GM20431 (cell line): Measurements from ENCODE around the gene MRPL20.
"Not testable (repeated sequence)": the region's sequence is repeated elsewhere in the genome, so short reads cannot be mapped to it uniquely, and the experiment has no call there.

Experiments
- in situ Hi-C: fragments of 300-500 bp; cut with MseI, MboI; formaldehyde crosslinking; loops from one replicate; pipeline ENCODE4 v1.15.0; 2020; ENCODE audit warnings: low sequenced_read_pairs; ENCODE audit not compliant: unreplicated experiment

Gene MRPL20

GRCh38 chr1:1411626-1412025 lies 4.5 kb upstream of the MRPL20 start:
- in situ Hi-C loops, result no loop called here

GRCh38 chr1:1410238-1410637 lies 3.1 kb upstream of the MRPL20 start:
- in situ Hi-C loops, result not testable (repeated sequence)

- in situ Hi-C loops, result no loop called here
Observed at GRCh38 chr1:1407636-1408318, 684 bp upstream of the MRPL20 start.

DNA sequence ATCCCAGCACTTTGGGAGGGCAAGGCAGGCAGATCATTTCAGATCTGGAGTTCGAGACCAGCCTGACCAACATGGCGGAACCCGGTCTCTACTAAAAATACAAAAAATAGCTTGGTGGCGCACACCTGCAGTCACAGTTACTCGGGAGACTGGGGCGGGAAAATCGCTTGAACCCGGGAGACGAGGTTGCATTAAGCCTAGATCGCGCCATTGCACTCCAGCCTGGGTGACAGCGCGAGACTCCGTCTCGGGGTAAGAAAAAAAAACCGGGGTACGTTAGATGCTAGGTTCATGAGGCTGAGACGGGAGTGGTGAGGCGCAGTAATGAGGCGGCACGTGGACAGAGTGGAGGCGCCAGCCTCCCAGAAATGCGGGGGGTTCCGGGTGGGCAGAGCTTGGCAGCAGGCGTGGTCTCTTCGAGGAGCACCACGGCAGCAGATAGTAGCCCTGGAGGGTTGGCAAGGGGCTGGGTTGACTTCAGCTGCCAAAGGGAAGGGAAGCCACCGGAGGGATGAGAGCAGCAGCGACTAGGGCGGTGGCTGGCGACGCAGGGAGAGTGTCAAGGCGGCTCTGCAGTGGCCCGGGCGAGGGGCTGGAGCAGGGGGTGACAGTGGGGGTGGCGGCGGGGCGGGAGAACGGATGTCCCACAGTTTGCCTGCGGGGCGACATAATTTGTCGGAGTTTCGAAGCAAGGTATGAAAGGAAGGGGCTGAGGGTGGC lies 832 bp downstream of the MRPL20 start:
- in situ Hi-C loops, result no loop called here

- in situ Hi-C loops, result no loop called here
Observed at GRCh38 chr1:1403653-1404052, 3.4 kb downstream of the MRPL20 start.

- in situ Hi-C loops, result not testable (repeated sequence)
Observed at GRCh38 chr1:1402901-1403392, 4.1 kb downstream of the MRPL20 start.

DNA sequence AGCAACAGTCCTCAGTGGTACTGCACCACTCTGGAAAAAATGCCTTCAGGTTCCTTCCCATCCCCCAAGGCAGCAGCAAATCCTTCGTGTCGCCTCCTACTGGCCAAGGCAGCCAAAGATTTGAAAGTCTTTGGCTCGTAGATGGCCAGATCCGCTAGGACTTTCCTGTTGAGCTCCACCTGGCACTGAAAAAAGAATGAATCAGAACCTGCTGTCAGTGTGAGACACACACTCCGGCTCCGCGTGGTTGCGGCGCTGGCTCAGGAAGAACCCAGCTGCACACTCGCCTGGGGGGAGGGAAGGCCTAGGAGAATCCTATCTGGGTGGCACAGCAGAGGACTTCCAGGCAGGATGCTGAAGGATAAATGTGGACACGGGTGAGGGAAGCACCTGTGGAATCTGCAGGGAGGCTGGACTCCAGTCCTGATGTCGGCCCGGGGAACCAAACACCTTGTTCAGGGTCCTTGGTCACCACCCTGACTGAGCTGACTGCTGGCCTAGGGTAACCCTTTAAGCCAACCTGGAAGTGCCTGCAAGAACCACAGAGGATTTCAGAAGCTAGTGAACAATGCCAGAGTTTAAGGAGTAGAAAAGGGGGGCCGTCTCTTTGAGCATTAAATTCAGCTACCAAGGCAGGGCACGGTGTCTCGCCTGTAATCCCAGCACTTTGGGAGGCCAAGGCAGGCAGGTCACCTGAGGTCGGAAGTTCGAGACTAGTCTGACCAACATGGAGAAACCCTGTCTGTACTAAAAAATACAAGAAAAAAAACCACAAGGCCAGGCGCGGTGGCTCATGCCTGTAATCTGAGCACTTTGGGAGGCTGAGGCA lies 4.8 kb downstream of the MRPL20 start:
- in situ Hi-C loops, result no loop called here

- in situ Hi-C loops, result no loop called here
Observed at GRCh38 chr1:1401457-1402010, 5.6 kb downstream of the MRPL20 start.

- in situ Hi-C loops, result no loop called here
Observed at GRCh38 chr1:1400576-1401456, 6.3 kb downstream of the MRPL20 start.

GRCh38 chr1:1399872-1400575 lies 7.1 kb downstream of the MRPL20 start:
- in situ Hi-C loops, result no loop called here

- in situ Hi-C loops, result no loop called here
Observed at GRCh38 chr1:1399187-1399871, 7.8 kb downstream of the MRPL20 start, which contains the start of gene CCNL2. TSS of gene CCNL2 (minus strand) at chr1:1399335. CDS start at chr1:1399306, 29 bp downstream.

DNA sequence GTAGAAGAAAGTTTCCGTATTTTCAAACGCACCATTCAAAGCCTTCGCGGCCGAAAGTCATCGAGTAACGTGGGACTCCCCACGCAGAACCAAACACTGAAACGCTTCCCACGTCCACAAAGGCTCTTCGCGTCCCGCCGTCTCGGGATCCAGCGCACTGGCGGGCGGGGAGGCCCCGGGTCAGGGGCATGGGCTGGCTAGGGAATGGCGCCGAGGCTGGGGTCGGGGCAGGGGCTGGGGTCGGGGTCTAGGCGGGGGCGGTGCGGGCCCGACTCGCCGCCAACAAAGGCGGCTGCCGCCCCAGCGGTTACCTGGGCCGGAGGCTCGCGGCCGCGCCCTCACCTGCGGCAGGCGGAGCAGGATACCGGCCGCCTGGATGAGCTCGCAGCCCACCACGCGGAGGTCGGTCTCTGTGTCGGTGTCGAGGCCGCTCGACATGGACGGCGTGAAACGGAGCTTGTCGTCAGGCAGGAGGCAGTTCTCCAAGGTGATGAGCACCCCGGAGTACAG lies 8.4 kb downstream of the MRPL20 start:
- in situ Hi-C loops, result no loop called here

DNA sequence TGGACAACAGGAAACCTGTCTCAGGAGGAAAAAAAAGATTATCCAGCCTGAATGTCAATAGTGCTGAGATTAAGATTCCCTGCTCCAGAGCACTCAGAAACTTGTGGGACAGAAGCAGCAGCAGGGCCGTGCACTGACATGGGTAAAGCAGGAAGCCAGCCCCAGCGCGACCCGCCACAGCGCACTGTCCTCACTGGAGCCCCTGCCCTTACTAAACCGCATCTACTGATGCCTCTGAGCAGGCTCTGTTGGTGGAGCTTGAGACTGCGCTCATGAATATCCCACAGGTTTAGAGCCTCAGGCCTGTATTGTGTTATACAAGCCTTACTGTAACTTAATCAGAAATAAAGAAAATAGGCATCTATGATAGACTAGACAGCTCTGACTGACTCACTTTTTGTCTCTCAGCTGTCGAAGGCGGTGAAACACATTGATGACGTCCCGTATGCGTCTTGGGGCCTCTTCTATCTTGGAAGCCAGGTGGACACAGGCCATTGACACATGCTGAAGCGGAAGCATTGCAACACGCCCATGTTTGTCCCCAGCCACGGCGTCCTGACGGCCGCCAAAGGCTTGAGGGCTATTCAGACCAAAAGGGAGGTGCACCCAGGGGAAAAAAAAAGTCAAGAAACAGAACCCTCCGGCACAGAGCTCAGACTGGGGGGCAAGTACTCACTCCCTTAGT lies 9.1 kb downstream of the MRPL20 start:
- in situ Hi-C loops, result no loop called here

DNA sequence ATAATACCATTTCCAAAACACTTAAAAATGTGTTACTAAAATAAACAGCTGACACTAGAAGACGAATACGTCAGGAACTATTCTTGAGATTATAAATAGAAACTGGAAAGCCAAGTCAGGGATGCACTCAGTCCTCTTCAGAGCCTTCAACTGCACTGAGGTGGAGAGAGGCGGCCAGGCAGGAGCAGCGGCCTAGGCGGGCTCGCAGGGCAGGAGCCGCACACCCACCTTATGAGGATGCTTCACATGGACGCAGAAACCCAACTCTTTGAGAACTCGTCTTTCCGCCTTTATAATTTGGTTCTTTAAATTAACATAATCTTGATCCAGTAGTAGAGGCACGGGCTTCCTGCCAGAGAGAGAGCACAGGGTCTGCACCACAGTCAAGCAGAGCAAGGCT lies 11.9 kb downstream of the MRPL20 start:
- in situ Hi-C loops, result no loop called here

DNA sequence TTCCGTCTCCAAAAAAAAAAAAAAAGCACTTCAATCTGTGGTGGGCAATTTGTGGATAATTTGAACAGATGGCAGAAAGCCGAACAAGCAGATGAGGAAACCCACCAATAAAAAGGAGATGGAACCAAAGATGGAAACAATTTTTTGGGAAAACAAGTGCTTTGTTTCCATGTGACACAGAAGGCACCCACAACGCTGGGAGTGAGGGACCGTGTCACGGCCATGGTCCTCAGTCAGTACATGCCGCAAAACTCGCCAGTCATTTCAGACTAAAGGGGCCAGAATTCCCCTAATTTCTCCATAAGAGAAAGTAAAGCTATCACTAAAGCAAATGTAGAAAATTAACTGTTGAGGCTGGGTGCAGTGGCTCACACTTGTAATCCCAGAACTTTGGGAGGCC lies 13.0 kb downstream of the MRPL20 start:
- in situ Hi-C loops, result no loop called here

- in situ Hi-C loops, result no loop called here
Observed at GRCh38 chr1:1393428-1393827, 13.7 kb downstream of the MRPL20 start.

DNA sequence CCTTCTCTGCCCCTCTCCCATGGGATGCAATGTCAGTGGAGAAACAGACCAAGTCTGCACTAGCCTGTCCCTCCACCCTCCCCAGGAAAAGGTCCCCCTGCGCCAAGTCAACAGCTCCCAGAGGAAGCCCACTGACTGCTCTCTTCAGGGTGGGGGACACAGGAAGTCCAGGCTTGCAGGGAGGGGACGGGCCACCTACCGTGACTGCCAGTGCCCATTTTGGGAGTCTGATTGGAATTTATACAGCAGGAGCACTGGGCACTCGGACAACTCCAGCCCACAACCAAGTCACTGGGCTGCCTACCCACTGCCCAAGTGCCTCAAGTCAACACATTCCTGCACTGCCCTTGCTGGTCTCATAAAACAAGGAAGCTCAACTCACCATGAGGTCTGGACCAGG lies 14.1 kb downstream of the MRPL20 start:
- in situ Hi-C loops, result no loop called here

- in situ Hi-C loops, result no loop called here
Observed at GRCh38 chr1:1391225-1391624, 15.9 kb downstream of the MRPL20 start.
